ENCODE data around the gene ANKRD9.

Gene ANKRD9

DNA sequence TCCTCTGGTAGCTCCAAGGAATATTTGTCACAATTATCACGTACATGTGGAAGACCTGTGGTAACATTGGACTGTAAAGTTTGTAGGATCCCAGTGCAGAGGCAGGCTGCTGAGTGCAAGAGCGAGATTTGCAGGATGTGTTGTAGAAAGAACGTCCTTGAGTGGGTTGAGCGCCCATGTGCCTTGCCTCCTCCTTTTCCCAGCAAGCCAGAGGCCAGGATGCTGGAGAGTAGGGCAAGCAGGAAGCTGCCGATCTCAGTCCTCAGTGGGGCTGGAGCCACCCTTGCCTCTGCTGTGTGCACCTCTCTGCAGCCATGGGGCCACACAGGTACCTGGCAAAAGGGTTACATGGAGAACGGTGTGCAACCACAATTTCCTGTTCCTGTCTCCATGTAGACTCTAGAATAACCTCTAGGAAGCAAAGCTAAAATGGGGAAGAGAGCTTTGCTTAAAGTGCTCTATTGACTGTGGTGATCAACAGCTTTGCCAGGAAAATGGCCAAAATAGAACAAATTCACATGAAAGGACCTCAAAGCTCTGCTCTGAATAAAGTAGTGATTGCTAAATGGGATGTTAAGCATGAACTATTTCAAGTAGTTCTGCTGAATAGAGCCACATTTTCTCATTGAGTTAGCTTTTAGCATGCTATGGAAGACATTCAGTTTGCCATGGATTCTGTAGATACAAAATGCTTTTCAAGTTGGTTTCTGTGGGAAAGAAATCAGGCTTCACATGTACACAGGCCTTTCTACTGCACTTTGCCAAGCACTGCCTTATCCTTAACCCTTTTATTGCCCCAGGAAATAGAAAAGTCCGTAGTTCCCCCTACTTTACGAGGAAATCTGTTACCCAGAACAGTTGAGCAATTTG lies 37.4 kb downstream of the ANKRD9 start:
- Histone ChIP-seq H3K27me3 (replicated peaks; ENCODE audit: control insufficient read depth, insufficient read depth, low read length) (no peaks in the 10 kb centered on the region), H3K4me3 (replicated peaks; ENCODE audit: low read depth, low read length) (no peak overlapping the region), H3K36me3 (ENCODE audit: control insufficient read depth, insufficient read depth, low read length) (peaks cover 3% of the 10 kb centered on the region; the same call in 1 of the 2 replicates)
- DNase-seq (ENCODE audit: extremely low read depth, insufficient read length) = no peak
- no peak for TF ChIP-seq CTCF (IDR thresholded peaks at IDR 0.05; ENCODE audit: insufficient read depth, low read length, poor library complexity, severe bottlenecking)

- TF ChIP-seq CTCF (IDR thresholded peaks at IDR 0.05; ENCODE audit: insufficient read depth, low read length, poor library complexity, severe bottlenecking) = no peak
Observed at GRCh38 chr14:102469261-102469660, 40.3 kb downstream of the ANKRD9 start.

DNA sequence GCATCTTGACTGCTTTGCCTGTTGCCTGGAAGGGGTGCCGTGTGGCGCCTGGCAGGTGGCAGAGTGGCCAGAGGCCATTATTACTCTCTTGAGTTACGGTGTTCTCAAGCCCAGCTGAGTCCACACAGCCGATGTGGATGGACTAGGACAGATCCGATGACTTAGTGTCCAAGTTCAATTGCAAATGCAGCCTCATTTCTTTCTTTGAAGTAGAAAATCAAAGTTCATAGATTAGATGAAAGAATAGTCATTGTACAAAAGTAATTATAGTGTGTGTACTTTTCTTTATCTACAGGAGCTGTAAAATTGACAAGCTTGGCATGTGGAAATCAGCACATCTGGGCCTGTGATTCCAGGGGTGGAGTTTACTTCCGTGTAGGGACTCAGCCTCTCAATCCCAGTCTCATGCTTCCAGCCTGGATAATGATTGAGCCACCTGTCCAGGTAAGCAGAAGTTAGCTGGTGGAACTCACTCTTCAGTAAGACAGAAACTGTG lies 44.7 kb downstream of the ANKRD9 start:
- Histone ChIP-seq H3K4me3 (replicated peaks; ENCODE audit: low read depth, low read length) (no peak overlapping the region), H3K27me3 (replicated peaks; ENCODE audit: control insufficient read depth, insufficient read depth, low read length) (no peaks in the 10 kb centered on the region), H3K36me3 (ENCODE audit: control insufficient read depth, insufficient read depth, low read length) (no peaks in the 10 kb centered on the region)
- no peak for DNase-seq (ENCODE audit: extremely low read depth, insufficient read length)
- TF ChIP-seq CTCF (IDR thresholded peaks at IDR 0.05; ENCODE audit: insufficient read depth, low read length, poor library complexity, severe bottlenecking) = no peak

More at GRCh38 chr14:102469261-102469660, 40.3 kb downstream of the ANKRD9 start:
- H3K27me3 ChIP-seq (replicated peaks; ENCODE audit: control insufficient read depth, insufficient read depth, low read length) = no peaks in the 10 kb centered on the region
- no peak for DNase-seq (ENCODE audit: extremely low read depth, insufficient read length)
- H3K36me3 ChIP-seq (ENCODE audit: control insufficient read depth, insufficient read depth, low read length) = peaks cover 3% of the 10 kb centered on the region; the same call in 1 of the 2 replicates
- no peak overlapping the region for H3K4me3 ChIP-seq (replicated peaks; ENCODE audit: low read depth, low read length)

- no peak for TF ChIP-seq CTCF (IDR thresholded peaks at IDR 0.05; ENCODE audit: insufficient read depth, low read length, poor library complexity, severe bottlenecking)
- no peaks in the 10 kb centered on the region for H3K27me3 ChIP-seq (replicated peaks; ENCODE audit: control insufficient read depth, insufficient read depth, low read length)
- no peaks in the 10 kb centered on the region for H3K36me3 ChIP-seq (ENCODE audit: control insufficient read depth, insufficient read depth, low read length)
- no peak for DNase-seq (ENCODE audit: extremely low read depth, insufficient read length)
- H3K4me3 ChIP-seq (replicated peaks; ENCODE audit: low read depth, low read length) = no peak overlapping the region
Observed at GRCh38 chr14:102464006-102464405, 45.6 kb downstream of the ANKRD9 start.

GRCh38 chr14:102462391-102462790 lies 47.2 kb downstream of the ANKRD9 start:
- Histone ChIP-seq H3K4me3 (replicated peaks; ENCODE audit: low read depth, low read length) (no peak overlapping the region), H3K27me3 (replicated peaks; ENCODE audit: control insufficient read depth, insufficient read depth, low read length) (no peaks in the 10 kb centered on the region), H3K36me3 (ENCODE audit: control insufficient read depth, insufficient read depth, low read length) (no peaks in the 10 kb centered on the region)
- TF ChIP-seq CTCF (IDR thresholded peaks at IDR 0.05; ENCODE audit: insufficient read depth, low read length, poor library complexity, severe bottlenecking) = no peak
- no peak for DNase-seq (ENCODE audit: extremely low read depth, insufficient read length)

Data from GM06990 (cell line).